Left forelimb (tissue), 1 donor: ENCODE results near the gene GNG12.
"Not testable (repeated sequence)": the region's sequence is repeated elsewhere in the genome, so short reads cannot be mapped to it uniquely, and the experiment has no call there.

Source experiments
- DNase-seq: peaks from one replicate; pipeline ENCODE4 v3.0.0-alpha.2; 2018; ENCODE audit warnings: low spot score

GNG12 gene

DNA sequence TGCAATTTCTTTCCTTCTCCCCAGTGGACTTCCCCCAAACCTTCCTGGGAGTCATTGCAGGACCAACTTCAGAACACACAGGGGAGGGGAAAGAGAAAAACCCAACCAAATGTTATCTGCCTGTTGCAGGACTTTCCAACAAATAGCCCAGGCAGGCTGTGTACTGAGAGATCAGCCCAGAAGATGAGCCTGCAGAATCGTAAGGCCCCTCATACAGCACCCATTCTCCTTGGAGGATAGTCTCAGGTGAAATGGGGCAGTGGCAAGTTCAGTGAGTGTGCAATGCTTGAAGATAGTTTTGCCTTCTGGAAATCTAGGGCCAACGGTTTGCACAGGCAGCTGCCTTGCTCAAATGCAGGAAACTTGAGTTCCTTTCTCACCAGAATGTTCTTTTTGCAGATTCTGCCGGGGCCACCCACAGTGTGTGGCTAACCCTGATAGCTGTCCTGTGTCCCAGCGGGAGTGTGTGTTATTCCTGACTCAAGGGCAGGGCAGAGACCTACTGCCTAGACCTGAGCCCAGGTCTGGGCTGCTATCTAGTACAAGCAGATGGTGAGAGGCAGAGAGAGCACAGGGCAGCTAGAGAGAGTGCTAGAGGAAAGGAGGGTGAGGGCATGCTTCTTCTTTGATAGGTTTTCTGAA lies 99.5 kb downstream of the GNG12 start:
- no peak for DNase-seq

GRCh38 chr1:67732750-67733151 lies 100.5 kb downstream of the GNG12 start:
- no peak for DNase-seq

GRCh38 chr1:67731322-67731721 lies 101.9 kb downstream of the GNG12 start:
- DNase-seq, result no peak

DNA sequence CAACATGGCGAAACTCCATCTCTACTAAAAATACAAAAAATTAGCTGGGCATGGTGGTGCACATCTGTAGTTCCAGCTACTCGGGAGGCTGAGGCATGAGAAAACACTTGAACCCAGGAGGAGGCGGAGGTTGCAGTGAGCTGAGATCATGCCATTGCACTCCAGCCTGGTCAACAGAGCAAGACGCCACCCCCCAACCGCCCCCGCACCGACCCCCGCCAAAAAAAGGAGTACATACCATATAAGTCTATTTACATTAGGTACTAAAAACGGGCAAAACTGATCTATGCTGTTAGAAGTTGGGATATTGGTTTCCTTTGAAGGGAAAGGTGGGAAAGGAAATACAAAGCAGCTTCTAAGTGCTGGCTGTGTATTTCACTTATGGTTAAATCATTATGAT lies 103.0 kb downstream of the GNG12 start:
- DNase-seq, result not testable (repeated sequence)

DNA sequence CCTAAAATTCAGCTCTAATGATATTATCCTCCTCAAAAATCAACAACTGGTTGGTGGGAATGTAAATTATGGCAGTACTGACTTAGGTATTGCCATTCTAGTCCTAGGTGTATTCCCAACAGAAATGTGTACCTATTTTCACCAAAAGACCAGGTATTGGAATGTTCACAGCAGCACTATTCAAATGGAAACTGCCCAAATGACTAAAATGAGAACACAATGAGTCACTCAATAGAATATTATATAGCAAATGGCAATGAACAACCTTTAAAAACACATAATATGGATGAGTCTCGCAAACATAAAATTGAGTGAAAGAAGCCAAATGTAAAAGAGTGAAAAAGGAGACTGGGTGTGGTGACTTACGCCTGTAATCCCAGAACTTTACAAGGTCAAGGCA lies 103.4 kb downstream of the GNG12 start:
- no peak for DNase-seq

DNA sequence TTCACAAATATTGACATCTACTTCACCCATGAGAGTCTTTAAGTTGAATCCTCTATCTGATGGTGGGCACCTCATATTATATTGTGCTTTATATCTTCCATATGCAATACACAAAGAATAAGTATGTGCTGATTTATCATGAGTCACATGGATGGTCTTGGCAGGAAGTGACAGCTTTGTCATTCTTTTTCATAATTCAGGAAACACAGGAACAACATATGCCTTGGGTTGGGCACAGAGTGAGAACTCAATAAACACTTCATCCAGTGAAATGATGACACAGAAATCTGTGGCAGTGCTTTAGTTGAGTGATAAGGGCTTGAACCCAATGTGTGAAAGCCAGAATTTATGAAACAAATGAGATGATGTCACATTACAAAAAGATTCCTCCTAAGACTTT lies 107.0 kb downstream of the GNG12 start:
- no peak for DNase-seq

DNA sequence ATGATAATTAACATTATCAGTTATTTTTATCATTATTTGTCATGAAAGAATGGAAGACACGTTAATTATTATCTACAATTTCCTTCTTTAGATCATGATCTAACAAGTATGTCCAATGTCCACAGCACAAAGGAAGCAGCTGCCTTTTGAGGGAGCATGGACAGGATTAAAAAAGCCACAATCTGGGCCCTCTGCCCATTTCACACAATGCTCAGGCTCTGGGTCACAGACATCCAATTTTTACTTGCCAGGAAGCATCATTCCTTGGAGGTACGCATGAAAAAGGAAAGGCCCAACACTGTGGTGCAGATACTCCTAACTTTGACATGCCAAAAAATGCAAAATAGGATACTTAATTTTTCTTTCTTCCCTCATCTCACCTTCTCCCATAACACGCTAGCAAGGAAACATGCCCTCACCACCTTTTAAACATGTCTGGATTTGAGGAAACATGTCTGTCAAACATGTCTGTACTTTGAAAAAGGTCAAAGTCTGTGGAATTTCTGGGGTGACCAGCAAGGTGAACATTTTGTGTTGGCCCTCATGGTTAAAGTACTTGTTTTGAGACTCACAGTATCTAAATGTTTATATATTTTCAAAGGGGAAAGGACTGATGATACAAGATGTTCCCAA lies 108.2 kb downstream of the GNG12 start:
- DNase-seq, result no peak

DNA sequence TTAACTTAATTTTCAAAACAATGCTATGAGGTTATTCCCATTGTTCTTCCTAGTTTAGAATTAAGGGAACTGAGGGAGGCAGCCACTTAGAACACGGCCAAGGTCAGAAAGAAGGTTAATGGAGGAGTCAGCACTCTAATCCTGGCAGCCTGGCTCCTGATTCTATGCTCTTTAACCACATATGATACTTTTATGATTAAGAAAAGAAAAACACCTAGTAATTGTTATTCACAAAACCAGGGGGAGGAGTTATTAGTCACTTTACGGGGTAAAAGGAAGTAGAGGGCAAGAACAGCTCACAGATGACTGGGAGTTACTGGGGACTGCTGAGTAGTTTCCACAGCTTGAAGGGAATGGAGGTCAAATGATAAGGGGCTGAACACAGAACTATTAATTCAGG lies 109.6 kb downstream of the GNG12 start:
- no peak for DNase-seq

DNA sequence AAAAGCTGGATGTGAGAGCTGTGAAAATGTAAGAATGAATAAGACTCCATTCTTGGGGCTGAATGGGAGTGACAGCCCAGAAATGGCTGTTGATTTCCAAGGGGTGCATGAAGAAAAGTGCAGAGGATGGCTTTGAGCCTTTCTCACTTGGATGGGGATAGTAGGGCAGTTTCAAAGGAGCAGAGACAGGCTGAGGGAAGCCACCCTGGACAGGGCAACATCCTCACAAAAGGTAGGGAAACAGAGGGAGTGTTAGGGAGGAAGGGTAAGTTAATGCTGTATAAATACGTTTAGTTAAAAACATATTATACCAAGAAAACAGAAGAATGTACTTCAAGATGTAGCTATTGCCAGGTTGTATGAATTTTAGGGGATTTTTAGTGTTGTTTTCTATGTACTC lies 110.1 kb downstream of the GNG12 start:
- no peak for DNase-seq

- DNase-seq, result no peak
These were observed 110.8 kb downstream of the GNG12 start for GRCh38 chr1:67722292-67722944.

- DNase-seq, result no peak
These were observed 111.5 kb downstream of the GNG12 start for GRCh38 chr1:67721650-67722291.

DNA sequence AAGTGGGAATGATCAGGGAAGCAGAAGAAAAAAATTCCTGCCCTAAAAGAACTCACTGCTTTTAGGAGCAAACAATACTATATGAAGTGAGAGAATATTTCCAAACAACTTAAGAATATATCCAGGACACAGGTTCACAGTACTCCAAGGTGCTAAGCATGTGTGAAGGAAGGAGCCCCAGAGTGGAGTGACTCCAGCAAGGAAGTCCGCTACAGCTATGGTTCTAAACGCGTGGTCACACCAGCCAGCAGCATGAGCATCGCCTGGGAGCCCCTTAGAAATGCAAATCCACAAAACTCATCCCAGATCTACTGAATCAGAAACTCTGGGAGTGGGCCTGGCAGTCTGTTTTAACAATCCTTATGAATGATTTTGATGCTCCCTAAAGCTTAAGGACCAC lies 112.2 kb downstream of the GNG12 start:
- no peak for DNase-seq

DNA sequence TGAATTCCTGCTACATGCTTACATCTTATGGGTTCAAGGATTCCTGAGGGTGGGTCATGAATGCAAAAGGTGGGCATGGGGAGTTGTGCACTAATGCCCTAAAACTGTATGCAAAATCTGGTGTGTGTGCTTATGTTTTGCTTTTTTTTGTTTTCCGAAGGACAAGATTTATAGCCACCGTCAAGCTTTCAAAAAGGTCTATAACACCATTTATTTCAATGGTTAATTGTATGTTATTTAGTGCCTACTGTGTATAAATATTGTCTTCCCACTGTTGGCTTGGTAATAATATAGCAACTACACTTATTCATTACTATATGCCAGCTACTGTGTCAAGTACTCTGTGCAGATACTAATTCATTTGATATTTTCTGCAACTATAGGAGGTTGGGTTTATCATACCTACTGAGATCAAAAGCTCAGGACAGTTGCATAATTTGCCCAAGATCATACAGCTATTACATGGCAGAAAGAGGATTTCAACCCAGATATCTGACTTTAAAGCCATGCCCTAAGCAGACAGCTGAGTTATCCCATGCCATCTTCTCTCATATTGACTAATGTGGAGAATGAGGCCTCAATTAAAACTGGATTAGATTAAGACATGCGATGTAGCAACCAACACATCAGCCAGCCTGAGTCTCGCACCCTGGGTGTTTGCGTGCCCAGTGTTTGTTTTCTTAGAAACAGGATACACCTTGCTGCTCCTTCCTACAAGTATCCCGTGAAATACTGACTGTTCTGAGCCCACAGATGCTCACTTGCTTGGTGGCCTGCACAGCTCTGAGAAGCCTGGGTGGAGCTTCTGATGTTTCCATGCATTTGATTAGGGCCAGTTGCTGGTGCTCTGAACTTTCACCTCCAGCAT lies 113.7 kb downstream of the GNG12 start:
- no peak for DNase-seq

DNA sequence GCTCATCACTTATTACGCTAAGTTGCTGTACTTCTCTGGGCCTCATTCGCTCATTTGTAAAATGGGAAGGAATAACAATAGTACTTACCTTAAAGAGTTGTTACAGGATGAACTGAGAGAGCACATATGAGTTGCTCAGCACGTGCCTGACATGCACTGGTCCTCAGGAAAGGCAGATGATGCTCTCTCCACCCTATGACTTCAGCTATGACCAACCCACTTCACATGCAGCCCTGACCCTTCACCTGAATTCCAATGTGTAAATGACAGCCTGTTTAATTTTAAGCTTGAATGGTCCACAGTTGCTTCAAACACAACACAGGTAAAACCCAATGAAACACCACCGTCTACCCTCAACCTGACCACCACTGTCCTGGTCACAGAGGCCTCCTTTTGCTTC lies 115.4 kb downstream of the GNG12 start:
- no peak for DNase-seq

- no peak for DNase-seq
These were observed 116.5 kb downstream of the GNG12 start for GRCh38 chr1:67716800-67717199.

DNA sequence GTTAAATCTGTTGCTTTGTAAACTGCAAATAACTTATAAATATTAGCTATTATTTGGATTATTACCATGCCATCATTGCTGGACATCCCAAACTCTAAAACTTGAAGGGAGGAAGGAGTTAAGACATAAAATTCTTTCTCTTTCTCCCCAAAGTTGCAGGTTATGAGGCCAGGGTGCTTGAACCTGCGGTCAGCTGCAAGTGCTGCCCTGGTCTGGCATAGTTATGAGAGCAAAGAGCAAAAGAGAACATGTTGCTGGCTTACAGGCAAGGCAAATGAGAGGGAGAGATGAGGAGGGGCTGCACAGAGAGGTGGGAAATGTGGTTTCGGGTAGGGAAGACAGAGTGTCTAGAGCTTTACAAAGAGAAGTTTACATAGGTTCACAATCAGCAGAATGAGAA lies 117.4 kb downstream of the GNG12 start:
- no peak for DNase-seq

- no peak for DNase-seq
These were observed 120.0 kb downstream of the GNG12 start for GRCh38 chr1:67713057-67713846.

- DNase-seq, result no peak
These were observed 121.4 kb downstream of the GNG12 start for GRCh38 chr1:67711855-67712212.

GRCh38 chr1:67711158-67711854 lies 122.0 kb downstream of the GNG12 start:
- DNase-seq, result no peak

DNA sequence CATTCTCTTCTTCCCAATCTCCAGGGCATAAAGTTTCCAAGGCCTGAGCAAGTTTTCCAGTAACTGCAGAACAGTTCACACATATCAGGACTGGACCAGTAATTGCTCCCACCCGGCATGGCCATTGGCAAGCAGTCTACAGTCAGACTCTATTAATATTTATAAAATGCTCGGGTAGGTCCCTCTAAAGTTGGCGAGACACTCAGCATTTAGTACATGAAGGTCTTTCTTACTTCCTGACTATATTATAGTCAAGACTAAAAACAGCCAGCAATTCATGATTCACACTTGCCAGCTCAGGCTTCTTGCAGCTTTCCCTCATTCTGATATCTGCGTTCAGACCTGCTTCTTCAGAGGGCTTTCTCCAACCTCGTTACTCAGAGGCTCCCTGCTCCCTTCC lies 122.8 kb downstream of the GNG12 start:
- DNase-seq, result no peak

GRCh38 chr1:67708606-67709005 lies 124.7 kb downstream of the GNG12 start:
- DNase-seq, result no peak
